SK-N-SH (cell line): ENCODE results near the gene NUDT12. TPM values are rescaled to one million over a fixed set of nuclear protein-coding genes. Genes with fewer than 3 reads are reported as not detected.

ENCODE experiments used
- CTCF ChIA-PET: fragments of 300-600, 350-600 bp; formaldehyde crosslinking; extraction: SDS; loops from one replicate; lab custom pipeline; 2021; lab: Yijun Ruan, JAX
- POLR2A ChIA-PET: fragments of 350-600 bp; sonication (Branson Sonifier 250); formaldehyde crosslinking; extraction: SDS; loops from one replicate; lab custom pipeline; 2020; ENCODE audit warnings: antibody characterized with exemption, inconsistent platforms; lab: Yijun Ruan, JAX
- DNase-seq: peaks from one replicate; pipeline ENCODE4 v3.0.0; 2012
- H2AFZ ChIP-seq: fragments of 200-600 bp; sonication (generic); 2 replicates; pipeline ENCODE4 v1.8.1; 2016; ENCODE audit warnings: antibody characterized with exemption, mild to moderate bottlenecking, low read depth
- H3F3A ChIP-seq: fragments of 200-600 bp; sonication (generic); replicated peaks from 2 replicates; pipeline ENCODE3; 2016; ENCODE audit warnings: antibody characterized with exemption, mild to moderate bottlenecking; ENCODE audit not compliant: insufficient read depth
- H3K27ac ChIP-seq, 2 experiments: fragments of 200-500 bp in 1 of 2; fragments of 200-600 bp in 1 of 2; sonication (Bioruptor generic) in 1 of 2; sonication (generic), shearing (Covaris generic) in 1 of 2; 2 replicates each; pipeline versions ENCODE4 v1.5.1 to v1.6.1; 2014 to 2016; ENCODE audit warnings: low read depth in 2 of 2, inconsistent platforms in 1 of 2, low read length in 1 of 2, mild to moderate bottlenecking in 1 of 2, mixed read lengths in 1 of 2
- H3K27me3 ChIP-seq: fragments of 200-600 bp; sonication (generic), shearing (Covaris generic); 2 replicates; pipeline ENCODE4 v1.6.1; 2016; ENCODE audit warnings: mixed run types; ENCODE audit not compliant: insufficient read depth
- H3K36me3 ChIP-seq, 2 experiments: fragments of 200-500 bp in 1 of 2; fragments of 200-600 bp in 1 of 2; sonication (Bioruptor generic) in 1 of 2; sonication (generic) in 1 of 2; replicated peaks in 1 of 2; 2 replicates each; pipeline versions ENCODE3 to v1.5.1; 2014 to 2016; ENCODE audit warnings: low read length in 1 of 2, mild to moderate bottlenecking in 1 of 2; ENCODE audit not compliant: insufficient read depth in 2 of 2, control insufficient read depth in 1 of 2
- H3K4me1 ChIP-seq, 2 experiments: fragments of 200-500 bp in 1 of 2; fragments of 200-600 bp in 1 of 2; sonication (Bioruptor generic) in 1 of 2; sonication (generic), shearing (Covaris generic) in 1 of 2; 2 replicates each; pipeline versions ENCODE4 v1.5.1 to v1.6.1; 2014 to 2016; ENCODE audit warnings: low read depth in 1 of 2, low read length in 1 of 2, mixed run types in 1 of 2; ENCODE audit not compliant: insufficient read depth in 2 of 2, control insufficient read depth in 1 of 2
- H3K4me2 ChIP-seq: fragments of 200-600 bp; sonication (generic), shearing (Covaris generic); 2 replicates; pipeline ENCODE4 v1.6.1; 2017; ENCODE audit warnings: mixed run types
- H3K4me3 ChIP-seq, 2 experiments: fragments of 200-500 bp in 1 of 2; fragments of 200-600 bp in 1 of 2; sonication (Bioruptor generic) in 1 of 2; sonication (generic), shearing (Covaris generic) in 1 of 2; 2 replicates each; pipeline versions ENCODE4 v1.5.1 to v1.8.1; 2014 to 2016; ENCODE audit warnings: low read depth in 2 of 2, inconsistent platforms in 1 of 2, low read length in 1 of 2, mild to moderate bottlenecking in 1 of 2, mixed read lengths in 1 of 2, moderate library complexity in 1 of 2
- H3K79me2 ChIP-seq: fragments of 200-600 bp; sonication (generic); 2 replicates; pipeline ENCODE4 v1.8.1; 2017; ENCODE audit warnings: mild to moderate bottlenecking; ENCODE audit not compliant: insufficient read depth
- H3K9ac ChIP-seq: fragments of 200-600 bp; sonication (generic); 2 replicates; pipeline ENCODE4 v1.6.1; 2017; ENCODE audit warnings: mixed run types
- H3K9me2 ChIP-seq: fragments of 200-600 bp; sonication (generic); 2 replicates; pipeline ENCODE4 v1.6.1; 2017; ENCODE audit warnings: mixed run types
- H3K9me3 ChIP-seq: fragments of 200-600 bp; sonication (generic); 2 replicates; pipeline ENCODE4 v1.6.1; 2017; ENCODE audit warnings: mixed run types, mild to moderate bottlenecking, moderate library complexity
- H4K20me1 ChIP-seq: fragments of 200-600 bp; sonication (generic); 2 replicates; pipeline ENCODE4 v1.6.1; 2017; ENCODE audit warnings: mild to moderate bottlenecking, mixed run types; ENCODE audit not compliant: insufficient read depth
- CHD2 ChIP-seq: fragments of 150-350 bp; IDR thresholded peaks from 2 replicates; pipeline ENCODE4 v1.6.1; 2018; ENCODE audit warnings: low read length; ENCODE audit not compliant: partially characterized antibody
- GABPA ChIP-seq: IDR thresholded peaks from 2 replicates; pipeline ENCODE4 v1.4.0; 2012; ENCODE audit warnings: low read depth, mild to moderate bottlenecking
- JUND ChIP-seq: IDR thresholded peaks from 2 replicates; pipeline ENCODE4 v1.4.0; 2012
- POLR2AphosphoS5 ChIP-seq: IDR thresholded peaks from 2 replicates; pipeline ENCODE4 v1.6.1; 2012; ENCODE audit warnings: low read depth, low read length
- RCOR1 ChIP-seq: fragments of 150-350 bp; IDR thresholded peaks from 2 replicates; pipeline ENCODE4 v1.6.1; 2017; ENCODE audit warnings: antibody characterized with exemption, low read length
- SMC3 ChIP-seq: IDR thresholded peaks from 2 replicates; pipeline ENCODE4 v1.6.1; 2012; ENCODE audit warnings: low read depth, low read length, improper control_type of control experiment
- TAF1 ChIP-seq: IDR thresholded peaks from 2 replicates; pipeline ENCODE4 v1.6.1; 2012; ENCODE audit warnings: low read depth, mild to moderate bottlenecking, low read length, moderate library complexity, borderline replicate concordance
- TEAD4 ChIP-seq: IDR thresholded peaks from 2 replicates; pipeline ENCODE4 v1.4.0; 2012; ENCODE audit warnings: mild to moderate bottlenecking, borderline replicate concordance; ENCODE audit not compliant: insufficient read depth
- USF2 ChIP-seq: fragments of 150-350 bp; IDR thresholded peaks from 2 replicates; pipeline ENCODE4 v1.6.1; 2017; ENCODE audit warnings: antibody characterized with exemption, low read length, low read depth, borderline replicate concordance
- WGBS: methylation state at CpG from one replicate; pipeline ENCODE4 v1.1.6; 2017; ENCODE audit warnings: low lambda C conversion rate; 5-methylcytosine and 5-hydroxymethylcytosine counted together
- polyA plus RNA-seq, 3 experiments: library from polyadenylated mRNA; depleted of rRNA; stranded (reverse); fragments of >200 nt; gene quantifications; 2 replicates each; pipeline ENCODE4 v1.2.3, GENCODE V29; 2012
- TF ChIP-seq, protein P1 (sequence below): IDR thresholded peaks from 2 replicates; pipeline ENCODE4 v1.6.1; 2012; ENCODE audit warnings: mild to moderate bottlenecking, low read depth, low read length, moderate library complexity
- TF ChIP-seq, protein P2 (sequence below): IDR thresholded peaks from 2 replicates; pipeline ENCODE4 v1.4.0; 2012; ENCODE audit warnings: low read depth, borderline replicate concordance
- TF ChIP-seq, protein P3 (sequence below): fragments of 200-600 bp; sonication (generic); IDR thresholded peaks from 2 replicates; pipeline ENCODE4 v1.6.1; 2017; ENCODE audit warnings: antibody characterized with exemption, mild to moderate bottlenecking, moderate library complexity

The NUDT12 gene
- polyA plus RNA-seq, 1 of the 3 experiments (the other 2 are of a cell fraction): 4.9 TPM

DNA sequence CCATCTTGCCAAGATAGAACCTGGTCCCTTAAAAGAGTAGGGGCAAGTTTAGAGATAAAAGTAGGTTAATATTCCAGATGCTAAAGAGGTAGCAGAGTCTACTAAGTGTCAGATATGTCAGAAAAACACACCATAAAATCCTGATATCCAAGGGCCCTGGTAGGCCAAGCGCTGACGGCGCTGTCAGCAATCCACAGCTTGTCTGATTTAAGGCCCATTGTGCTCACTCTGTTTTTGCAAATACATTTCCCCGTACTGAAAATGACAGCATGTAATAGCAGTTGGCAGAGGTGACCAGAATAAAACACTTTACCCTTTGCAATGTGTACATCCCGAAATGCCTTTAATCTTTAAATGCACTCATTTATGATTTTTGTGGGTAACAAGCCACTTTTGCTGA is 9.9 kb upstream of the NUDT12 start:
- Histone ChIP-seq H3F3A (no peaks in the 10 kb centered on the region), H3K36me3 (no peaks in the 10 kb centered on the region), H3K79me2 (no peaks in the 10 kb centered on the region), H3K4me2 (no peak overlapping the region), H3K4me3 (no peak overlapping the region), H3K4me1 (peaks cover 0 to 4% of the 10 kb centered on the region in 2 experiments; a peak in 2 of 4 replicates), H3K9ac (no peak overlapping the region), H3K9me3 (no peaks in the 10 kb centered on the region)
- 88% methylated on average over 5 of the region's 5 CpGs for WGBS
- no peak for DNase-seq
- ChIA-PET CTCF (interaction anchor here (2.9 kb wide), 1 partner anchor 10 kb away, joined by 9 read pairs; no protein-coding TSS in a partner anchor), POLR2A (no interaction called here)
- TF ChIP-seq POLR2AphosphoS5: no peak
- TF ChIP-seq, protein P1, sequence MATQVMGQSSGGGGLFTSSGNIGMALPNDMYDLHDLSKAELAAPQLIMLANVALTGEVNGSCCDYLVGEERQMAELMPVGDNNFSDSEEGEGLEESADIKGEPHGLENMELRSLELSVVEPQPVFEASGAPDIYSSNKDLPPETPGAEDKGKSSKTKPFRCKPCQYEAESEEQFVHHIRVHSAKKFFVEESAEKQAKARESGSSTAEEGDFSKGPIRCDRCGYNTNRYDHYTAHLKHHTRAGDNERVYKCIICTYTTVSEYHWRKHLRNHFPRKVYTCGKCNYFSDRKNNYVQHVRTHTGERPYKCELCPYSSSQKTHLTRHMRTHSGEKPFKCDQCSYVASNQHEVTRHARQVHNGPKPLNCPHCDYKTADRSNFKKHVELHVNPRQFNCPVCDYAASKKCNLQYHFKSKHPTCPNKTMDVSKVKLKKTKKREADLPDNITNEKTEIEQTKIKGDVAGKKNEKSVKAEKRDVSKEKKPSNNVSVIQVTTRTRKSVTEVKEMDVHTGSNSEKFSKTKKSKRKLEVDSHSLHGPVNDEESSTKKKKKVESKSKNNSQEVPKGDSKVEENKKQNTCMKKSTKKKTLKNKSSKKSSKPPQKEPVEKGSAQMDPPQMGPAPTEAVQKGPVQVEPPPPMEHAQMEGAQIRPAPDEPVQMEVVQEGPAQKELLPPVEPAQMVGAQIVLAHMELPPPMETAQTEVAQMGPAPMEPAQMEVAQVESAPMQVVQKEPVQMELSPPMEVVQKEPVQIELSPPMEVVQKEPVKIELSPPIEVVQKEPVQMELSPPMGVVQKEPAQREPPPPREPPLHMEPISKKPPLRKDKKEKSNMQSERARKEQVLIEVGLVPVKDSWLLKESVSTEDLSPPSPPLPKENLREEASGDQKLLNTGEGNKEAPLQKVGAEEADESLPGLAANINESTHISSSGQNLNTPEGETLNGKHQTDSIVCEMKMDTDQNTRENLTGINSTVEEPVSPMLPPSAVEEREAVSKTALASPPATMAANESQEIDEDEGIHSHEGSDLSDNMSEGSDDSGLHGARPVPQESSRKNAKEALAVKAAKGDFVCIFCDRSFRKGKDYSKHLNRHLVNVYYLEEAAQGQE: no peak
- TF ChIP-seq RCOR1: no peak
- no peak for TF ChIP-seq TAF1
- no peak for TF ChIP-seq GABPA
- no peak for TF ChIP-seq TEAD4
- no peak for TF ChIP-seq SMC3
- no peak for TF ChIP-seq USF2
- TF ChIP-seq, protein P2, sequence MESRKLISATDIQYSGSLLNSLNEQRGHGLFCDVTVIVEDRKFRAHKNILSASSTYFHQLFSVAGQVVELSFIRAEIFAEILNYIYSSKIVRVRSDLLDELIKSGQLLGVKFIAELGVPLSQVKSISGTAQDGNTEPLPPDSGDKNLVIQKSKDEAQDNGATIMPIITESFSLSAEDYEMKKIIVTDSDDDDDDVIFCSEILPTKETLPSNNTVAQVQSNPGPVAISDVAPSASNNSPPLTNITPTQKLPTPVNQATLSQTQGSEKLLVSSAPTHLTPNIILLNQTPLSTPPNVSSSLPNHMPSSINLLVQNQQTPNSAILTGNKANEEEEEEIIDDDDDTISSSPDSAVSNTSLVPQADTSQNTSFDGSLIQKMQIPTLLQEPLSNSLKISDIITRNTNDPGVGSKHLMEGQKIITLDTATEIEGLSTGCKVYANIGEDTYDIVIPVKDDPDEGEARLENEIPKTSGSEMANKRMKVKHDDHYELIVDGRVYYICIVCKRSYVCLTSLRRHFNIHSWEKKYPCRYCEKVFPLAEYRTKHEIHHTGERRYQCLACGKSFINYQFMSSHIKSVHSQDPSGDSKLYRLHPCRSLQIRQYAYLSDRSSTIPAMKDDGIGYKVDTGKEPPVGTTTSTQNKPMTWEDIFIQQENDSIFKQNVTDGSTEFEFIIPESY: no peak
- TF ChIP-seq JUND: no peak
- TF ChIP-seq, protein P3, sequence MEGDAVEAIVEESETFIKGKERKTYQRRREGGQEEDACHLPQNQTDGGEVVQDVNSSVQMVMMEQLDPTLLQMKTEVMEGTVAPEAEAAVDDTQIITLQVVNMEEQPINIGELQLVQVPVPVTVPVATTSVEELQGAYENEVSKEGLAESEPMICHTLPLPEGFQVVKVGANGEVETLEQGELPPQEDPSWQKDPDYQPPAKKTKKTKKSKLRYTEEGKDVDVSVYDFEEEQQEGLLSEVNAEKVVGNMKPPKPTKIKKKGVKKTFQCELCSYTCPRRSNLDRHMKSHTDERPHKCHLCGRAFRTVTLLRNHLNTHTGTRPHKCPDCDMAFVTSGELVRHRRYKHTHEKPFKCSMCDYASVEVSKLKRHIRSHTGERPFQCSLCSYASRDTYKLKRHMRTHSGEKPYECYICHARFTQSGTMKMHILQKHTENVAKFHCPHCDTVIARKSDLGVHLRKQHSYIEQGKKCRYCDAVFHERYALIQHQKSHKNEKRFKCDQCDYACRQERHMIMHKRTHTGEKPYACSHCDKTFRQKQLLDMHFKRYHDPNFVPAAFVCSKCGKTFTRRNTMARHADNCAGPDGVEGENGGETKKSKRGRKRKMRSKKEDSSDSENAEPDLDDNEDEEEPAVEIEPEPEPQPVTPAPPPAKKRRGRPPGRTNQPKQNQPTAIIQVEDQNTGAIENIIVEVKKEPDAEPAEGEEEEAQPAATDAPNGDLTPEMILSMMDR: no peak
- no peak for TF ChIP-seq CHD2
- TF ChIP-seq, all 33 proteins: peak for 0
- no peak overlapping the region for H3K27ac ChIP-seq
- H3K27me3 ChIP-seq: no peaks in the 10 kb centered on the region
- H3K9me2 ChIP-seq: no peaks in the 10 kb centered on the region
- H4K20me1 ChIP-seq: no peaks in the 10 kb centered on the region
- H2AFZ ChIP-seq: no peak overlapping the region
